Epithelial cell of proximal tubule (primary cell): ENCODE results near the gene SLC5A9. TPM values are rescaled to one million over a fixed set of nuclear protein-coding genes. Genes with fewer than 3 reads are reported as not detected.
A peak's percentile ranks its signal among the peaks of the same experiment; 100 is the strongest.

ENCODE experiments used
- DNase-seq: peaks from one replicate; pipeline ENCODE4 v3.0.0-alpha.2; 2011; ENCODE audit warnings: low read depth
- H3K4me3 ChIP-seq: 2 replicates; pipeline ENCODE4 v1.5.1; 2011; ENCODE audit warnings: low read depth, mild to moderate bottlenecking, low read length
- CTCF ChIP-seq: conservative IDR thresholded peaks from 2 replicates; pipeline ENCODE4 v1.5.1; 2012; ENCODE audit warnings: low read depth, mild to moderate bottlenecking, low read length
- total RNA-seq: library from RNA; depleted of rRNA; stranded (reverse); fragments of >200 nt; gene quantifications from 2 replicates; pipeline ENCODE4 v1.2.3, GENCODE V29; 2015

The SLC5A9 gene
- total RNA-seq, 1 donor from 2014 or later = not detected

GRCh38 chr1:48187969-48188563 lies 34.5 kb upstream of the SLC5A9 start:
- H3K4me3 ChIP-seq = no peak overlapping the region
- no peak for DNase-seq
- TF ChIP-seq CTCF = no peak

GRCh38 chr1:48190881-48191280 lies 31.6 kb upstream of the SLC5A9 start:
- TF ChIP-seq CTCF = no peak
- H3K4me3 ChIP-seq = no peak overlapping the region
- no peak for DNase-seq

- TF ChIP-seq CTCF = no peak
- no peak for DNase-seq
- no peak overlapping the region for H3K4me3 ChIP-seq
Measured at GRCh38 chr1:48194801-48195200, 27.7 kb upstream of the SLC5A9 start.

GRCh38 chr1:48196237-48196636 lies 26.3 kb upstream of the SLC5A9 start:
- DNase-seq = no peak
- H3K4me3 ChIP-seq = no peak overlapping the region
- no peak for TF ChIP-seq CTCF

GRCh38 chr1:48198970-48199369 lies 23.5 kb upstream of the SLC5A9 start:
- H3K4me3 ChIP-seq = no peak overlapping the region
- DNase-seq = no peak
- TF ChIP-seq CTCF = no peak

- no peak overlapping the region for H3K4me3 ChIP-seq
- TF ChIP-seq CTCF = no peak
Measured at GRCh38 chr1:48200166-48200900, 22.2 kb upstream of the SLC5A9 start.

GRCh38 chr1:48202030-48202752 lies 20.3 kb upstream of the SLC5A9 start:
- H3K4me3 ChIP-seq = no peak overlapping the region
- DNase-seq = peak; percentile 83
- peak; percentile 90 for TF ChIP-seq CTCF

More at GRCh38 chr1:48200166-48200900, 22.2 kb upstream of the SLC5A9 start:
- no peak for DNase-seq
